Stimulated activated CD8-positive, alpha-beta memory T cell treated with anti-CD3 and anti-CD28 coated beads, Interleukin-2, amount 100 ng/mL, for 1 hour (primary cell): ENCODE results near the gene PVALB.

Experiments used
- DNase-seq, 2 donors: peaks; one replicate each; pipeline ENCODE4 v3.0.0-alpha.2; 2020; ENCODE audit warnings: low read depth in 2 of 2

PVALB gene

GRCh38 chr22:36811094-36811800, 5.6 kb downstream of the PVALB start:
- DNase-seq = no peak

- DNase-seq = no peak
These were observed 7.5 kb downstream of the PVALB start for GRCh38 chr22:36809351-36809750.

DNA sequence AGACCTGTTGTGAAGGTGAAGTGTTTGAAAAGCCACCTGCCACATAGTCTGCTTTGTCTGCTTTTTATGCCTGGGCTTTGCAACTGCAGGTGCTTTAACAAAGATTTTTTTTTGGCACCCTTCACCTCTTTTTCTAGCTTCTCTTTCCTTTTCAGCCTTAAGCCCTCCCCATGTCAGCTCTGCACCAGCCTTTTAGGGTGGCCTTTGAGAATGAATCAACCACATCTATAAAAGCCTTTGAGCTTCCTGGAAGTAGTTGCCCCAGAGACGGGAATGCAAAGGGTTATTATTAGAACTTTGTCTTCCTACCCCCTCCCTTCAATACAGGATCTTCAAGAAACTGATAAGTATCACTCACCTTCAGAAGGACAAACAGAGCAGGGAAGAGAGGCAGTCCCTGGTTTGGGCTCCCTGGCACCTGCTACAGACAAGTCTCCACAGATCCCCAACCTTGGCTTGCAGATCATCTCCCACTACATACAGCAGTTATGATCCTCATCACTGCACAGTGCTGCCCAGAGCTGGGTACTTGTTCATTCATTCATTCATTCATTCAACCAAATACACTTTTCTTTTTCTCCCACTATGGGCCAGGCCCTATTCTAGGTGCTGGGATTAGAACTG, 8.0 kb downstream of the PVALB start:
- DNase-seq = no peak

GRCh38 chr22:36807627-36808026, 9.2 kb downstream of the PVALB start:
- DNase-seq = no peak

- DNase-seq = no peak
These were observed 10.0 kb downstream of the PVALB start for GRCh38 chr22:36806835-36807234.

DNA sequence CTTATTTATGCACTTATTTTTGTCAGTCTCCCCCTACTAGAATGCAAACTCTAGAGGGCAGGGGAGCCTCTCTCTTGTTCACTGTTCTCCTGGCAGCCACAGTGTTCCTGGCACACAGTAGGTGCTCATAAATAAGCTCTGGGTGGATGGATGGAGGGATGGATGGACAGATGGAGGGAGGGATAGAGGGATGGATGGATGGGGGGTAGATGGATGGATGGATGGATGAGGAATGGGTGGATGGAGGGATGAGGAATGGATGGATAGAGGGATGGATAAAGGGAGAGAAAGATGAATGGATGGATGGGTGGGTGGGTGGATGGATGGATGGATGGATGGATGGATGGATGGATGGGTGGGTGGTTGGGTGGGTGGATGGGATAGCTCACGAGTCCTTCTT, 13.5 kb downstream of the PVALB start:
- DNase-seq = no peak

- DNase-seq = no peak
These were observed 18.2 kb downstream of the PVALB start for GRCh38 chr22:36798674-36799066.

DNA sequence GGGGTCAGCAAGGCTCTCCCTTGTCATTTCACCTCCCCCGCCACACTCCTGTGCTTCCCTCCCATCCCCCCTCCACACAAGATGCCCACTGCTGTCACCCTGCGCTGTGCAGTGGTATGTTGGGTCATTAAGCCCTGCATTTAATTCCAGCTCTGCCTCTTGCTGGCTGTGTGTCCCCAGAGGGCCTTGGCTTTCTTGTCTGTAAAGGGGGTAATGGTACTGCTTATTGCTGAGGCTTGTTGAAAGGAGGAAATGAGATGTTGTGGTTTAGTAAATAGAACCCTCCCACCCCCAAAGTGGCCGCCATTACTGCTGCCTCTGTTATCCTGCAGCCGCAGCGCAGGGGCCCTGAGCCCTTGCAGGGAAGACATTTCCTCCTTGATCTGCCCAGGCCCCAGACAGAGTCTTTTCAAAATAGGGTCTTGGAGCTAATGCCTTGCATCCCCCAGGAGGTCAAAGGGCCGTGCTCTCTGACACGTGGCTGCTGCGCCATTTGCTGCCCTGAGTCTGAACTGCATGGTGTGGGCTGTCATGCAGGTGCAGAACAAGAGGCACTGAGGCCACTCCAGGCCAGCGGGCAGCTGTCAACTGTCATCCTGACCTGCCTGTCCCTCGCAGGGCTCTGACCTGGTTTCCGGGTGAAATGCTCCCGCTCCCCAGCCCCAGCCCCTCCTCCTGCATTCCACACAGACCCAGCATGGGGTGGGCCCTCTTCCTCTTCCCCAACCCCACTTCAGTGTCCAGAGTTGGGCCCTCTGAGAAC, 18.7 kb downstream of the PVALB start:
- DNase-seq = no peak

GRCh38 chr22:36797374-36797773, 19.5 kb downstream of the PVALB start:
- no peak for DNase-seq

DNA sequence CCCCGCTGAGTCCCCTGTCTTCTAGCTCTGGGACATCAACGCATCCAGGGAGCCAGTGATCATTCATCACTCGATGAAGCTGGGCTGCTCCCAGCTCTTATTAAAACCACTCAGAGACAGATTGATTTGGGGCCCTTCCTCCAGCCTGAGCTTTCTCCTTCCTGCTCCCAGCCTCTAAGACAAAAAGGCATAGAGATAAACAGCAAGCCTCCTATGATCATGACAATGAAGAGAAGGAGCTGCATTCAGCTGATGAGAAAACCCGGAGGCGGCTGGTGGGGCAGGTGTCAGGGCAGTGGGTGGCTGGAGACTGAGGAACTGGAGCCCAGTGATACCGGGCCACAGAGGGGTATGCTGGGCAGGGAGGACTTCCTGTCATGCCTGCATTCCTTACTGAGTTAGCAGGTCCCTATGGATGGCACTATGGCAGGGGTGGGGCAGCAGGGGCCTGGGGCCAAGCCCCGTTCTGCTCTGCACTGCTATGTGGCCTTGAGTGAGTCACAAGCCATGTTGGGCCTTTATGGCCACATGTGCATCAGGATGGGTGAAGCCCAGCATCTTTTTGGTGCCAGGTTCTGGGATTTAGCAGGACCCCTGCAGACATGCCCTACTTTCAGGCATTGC, 20.2 kb downstream of the PVALB start:
- DNase-seq = no peak

GRCh38 chr22:36795633-36796032, 21.2 kb downstream of the PVALB start:
- no peak for DNase-seq

DNA sequence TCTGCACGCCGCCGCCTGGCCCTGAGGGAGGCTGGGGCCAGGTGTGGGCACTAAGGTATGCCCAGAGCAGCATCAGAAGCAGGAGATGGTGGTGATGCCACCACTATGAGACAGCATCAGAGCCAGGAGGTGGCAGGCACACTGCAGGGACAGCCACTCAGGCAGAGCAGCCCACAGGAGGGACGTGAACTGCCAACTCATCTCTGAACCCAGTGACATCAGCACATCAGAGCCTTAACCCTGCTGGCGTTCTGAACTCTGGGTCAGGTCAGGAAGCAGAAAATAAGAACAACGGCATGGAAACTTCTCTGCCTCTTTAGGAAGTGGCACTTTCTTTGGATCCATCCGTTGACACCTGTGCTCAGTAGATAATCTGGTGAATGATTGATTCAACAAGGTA, 26.2 kb downstream of the PVALB start:
- DNase-seq = no peak

- DNase-seq = no peak
These were observed 29.4 kb downstream of the PVALB start for GRCh38 chr22:36787204-36787988.

DNA sequence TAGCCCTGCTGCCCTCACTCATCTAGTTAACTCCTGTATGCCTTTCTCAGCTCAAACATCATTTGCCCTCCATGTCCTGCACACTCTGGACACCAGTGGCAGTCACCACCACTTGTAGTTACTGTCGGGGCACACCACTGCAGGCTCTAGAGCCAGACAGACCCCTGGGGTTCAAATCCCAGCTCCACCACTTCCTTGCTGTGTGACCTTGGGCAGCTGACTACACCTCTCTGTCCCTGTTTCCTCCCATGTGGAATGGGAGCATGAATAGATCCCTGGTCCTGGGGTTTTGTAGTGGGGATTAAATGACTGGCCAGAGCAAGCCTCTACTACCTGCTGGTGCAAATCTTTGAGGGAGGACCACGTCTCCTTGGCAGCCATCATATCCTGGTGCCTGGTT, 33.1 kb downstream of the PVALB start:
- no peak for DNase-seq

GRCh38 chr22:36781656-36782627, 34.9 kb downstream of the PVALB start:
- peak; percentile 76 to 83 for DNase-seq

DNA sequence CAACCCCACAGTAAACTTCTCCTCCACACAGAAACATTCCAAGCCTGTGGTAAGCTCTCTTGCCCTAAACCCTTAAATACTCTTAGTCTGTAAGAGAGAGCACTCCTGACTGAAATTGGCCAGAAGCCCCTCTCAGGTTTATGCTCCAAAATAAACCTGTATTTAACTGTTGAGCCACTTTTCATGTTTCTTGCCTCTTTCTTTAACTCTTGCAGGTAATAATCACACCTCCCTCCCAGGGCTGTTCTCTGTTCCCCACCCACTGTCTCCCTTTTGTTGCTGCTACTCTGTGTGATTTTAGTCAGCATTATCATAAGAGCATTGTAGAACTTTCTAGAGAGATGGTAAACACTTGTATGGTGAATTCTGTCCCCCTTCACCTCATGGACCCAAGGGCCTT, 38.8 kb downstream of the PVALB start:
- DNase-seq = no peak

DNA sequence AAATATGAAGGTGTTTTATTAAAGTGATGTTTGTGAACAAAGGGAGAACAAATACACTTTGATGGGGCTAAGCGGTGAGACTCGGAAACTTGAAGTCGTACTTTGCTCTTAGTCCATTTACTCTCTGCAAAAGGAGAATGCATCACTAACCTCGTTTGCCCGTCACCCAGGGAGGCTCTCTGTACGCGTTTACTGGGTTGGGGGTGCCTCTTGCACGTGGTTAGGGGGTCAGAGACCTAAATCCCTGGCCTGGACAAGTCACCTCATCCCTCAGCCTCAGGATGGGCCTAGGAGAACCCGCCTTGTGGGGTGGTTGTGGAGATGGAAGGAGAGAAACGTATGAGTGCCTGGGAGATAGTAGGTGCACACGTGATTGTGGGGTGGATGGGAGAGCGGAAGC, 40.1 kb downstream of the PVALB start:
- DNase-seq = no peak

- DNase-seq = peak; percentile 88 to 90
These were observed 40.7 kb downstream of the PVALB start, which contains the start of gene IFT27 for GRCh38 chr22:36775964-36776669. Gene IFT27 (minus strand): TSS chr22:36776119. CDS start chr22:36775707, 412 bp downstream.

GRCh38 chr22:36775586-36775963, 41.3 kb downstream of the PVALB start:
- peak in 1 of 2 donors; percentile 6 for DNase-seq

- DNase-seq = no peak
These were observed 42.9 kb downstream of the PVALB start for GRCh38 chr22:36773935-36774334.
